Astrocyte (in vitro differentiated cells and primary cell): Measurements from ENCODE around the gene PAPSS2.

ENCODE experiments used
- CTCF ChIP-seq: IDR thresholded peaks from 2 replicates; pipeline ENCODE4 v1.5.1; 2011; ENCODE audit warnings: low read depth, mild to moderate bottlenecking, inconsistent platforms, low read length, moderate library complexity; ENCODE audit not compliant: insufficient read depth
- EZH2 ChIP-seq: IDR thresholded peaks from 2 replicates; pipeline ENCODE4 v1.6.1; 2012; ENCODE audit warnings: mild to moderate bottlenecking, low read length, inconsistent platforms; ENCODE audit not compliant: insufficient read depth

DNA sequence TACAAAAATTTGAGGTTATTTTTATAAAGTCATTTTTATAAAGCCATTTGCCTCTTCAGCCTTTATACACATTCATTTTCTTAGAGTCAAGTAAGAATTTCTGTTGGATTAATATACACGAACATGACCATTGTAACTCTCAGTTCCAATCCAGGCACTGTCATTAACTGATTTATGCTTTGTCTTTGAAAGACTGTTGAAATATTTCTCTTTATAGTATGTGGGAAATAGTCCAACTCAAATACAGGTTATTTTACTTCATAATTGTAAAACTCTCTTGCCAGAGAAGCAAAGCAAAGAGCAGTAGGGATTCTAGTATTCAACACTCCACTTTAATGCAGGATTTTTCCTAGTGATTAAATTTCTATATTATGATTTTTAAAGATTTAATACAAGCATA, 36.5 kb upstream of the PAPSS2 start:
- TF ChIP-seq CTCF: no peak
- no peak for TF ChIP-seq EZH2
